SU-DHL-6 (cell line): ENCODE results near the gene OR2AJ1.

Experiments
- EZH2phosphoT487 ChIP-seq: fragments of 200-600 bp; sonication (generic), shearing (Covaris generic); conservative IDR thresholded peaks from 2 replicates; pipeline ENCODE4 v1.6.1; 2018; ENCODE audit warnings: mild to moderate bottlenecking, antibody characterized with exemption, low read length, moderate library complexity, mixed read lengths
- TF ChIP-seq, protein P1 (sequence below): fragments of 200-600 bp; sonication (generic); IDR thresholded peaks from one replicate; pipeline ENCODE4 v1.5.1; 2017; ENCODE audit warnings: antibody characterized with exemption, mild to moderate bottlenecking, low read length, moderate library complexity; ENCODE audit not compliant: insufficient read depth, poor library complexity, severe bottlenecking

DNA sequence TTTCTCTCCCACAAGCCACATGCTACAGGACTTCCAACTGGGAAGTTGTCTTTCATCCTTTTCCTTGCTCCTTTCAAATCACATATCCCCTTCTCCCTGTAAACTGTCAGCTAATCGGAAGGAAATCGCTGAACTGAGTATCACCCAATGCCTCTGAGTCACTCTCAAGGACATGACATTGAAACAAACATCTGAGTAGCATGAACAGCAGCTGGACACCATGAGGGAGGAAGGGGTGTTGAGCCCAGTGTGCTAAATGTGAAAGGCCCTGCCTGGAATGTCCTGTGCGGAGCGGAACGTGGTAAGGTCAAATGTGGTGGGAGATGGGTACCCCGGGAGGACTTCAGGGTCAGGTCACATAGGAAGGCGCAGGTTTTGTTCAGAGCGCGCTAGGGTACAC, at the start of gene OR2AJ1:
- TF ChIP-seq, protein P1, sequence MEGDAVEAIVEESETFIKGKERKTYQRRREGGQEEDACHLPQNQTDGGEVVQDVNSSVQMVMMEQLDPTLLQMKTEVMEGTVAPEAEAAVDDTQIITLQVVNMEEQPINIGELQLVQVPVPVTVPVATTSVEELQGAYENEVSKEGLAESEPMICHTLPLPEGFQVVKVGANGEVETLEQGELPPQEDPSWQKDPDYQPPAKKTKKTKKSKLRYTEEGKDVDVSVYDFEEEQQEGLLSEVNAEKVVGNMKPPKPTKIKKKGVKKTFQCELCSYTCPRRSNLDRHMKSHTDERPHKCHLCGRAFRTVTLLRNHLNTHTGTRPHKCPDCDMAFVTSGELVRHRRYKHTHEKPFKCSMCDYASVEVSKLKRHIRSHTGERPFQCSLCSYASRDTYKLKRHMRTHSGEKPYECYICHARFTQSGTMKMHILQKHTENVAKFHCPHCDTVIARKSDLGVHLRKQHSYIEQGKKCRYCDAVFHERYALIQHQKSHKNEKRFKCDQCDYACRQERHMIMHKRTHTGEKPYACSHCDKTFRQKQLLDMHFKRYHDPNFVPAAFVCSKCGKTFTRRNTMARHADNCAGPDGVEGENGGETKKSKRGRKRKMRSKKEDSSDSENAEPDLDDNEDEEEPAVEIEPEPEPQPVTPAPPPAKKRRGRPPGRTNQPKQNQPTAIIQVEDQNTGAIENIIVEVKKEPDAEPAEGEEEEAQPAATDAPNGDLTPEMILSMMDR, result no peak
- no peak for TF ChIP-seq EZH2phosphoT487
